H1 (cell line): Measurements from ENCODE around the gene COL1A1. TPM values are rescaled to one million over a fixed set of nuclear protein-coding genes. Genes with fewer than 3 reads are reported as not detected.

Experiments used
- E2F6 ChIP-seq: IDR thresholded peaks from 2 replicates; pipeline ENCODE4 v1.6.1; 2012; ENCODE audit warnings: inconsistent platforms
- FOSL1 ChIP-seq: IDR thresholded peaks from 2 replicates; pipeline ENCODE4 v1.6.1; 2011; ENCODE audit warnings: mild to moderate bottlenecking, low read depth, low read length, moderate library complexity; ENCODE audit not compliant: insufficient read depth
- NRF1 ChIP-seq: IDR thresholded peaks from 2 replicates; pipeline ENCODE4 v1.6.1; 2011; ENCODE audit warnings: mild to moderate bottlenecking, low read depth, low read length, improper control_type of control experiment
- POU5F1 ChIP-seq: IDR thresholded peaks from 2 replicates; pipeline ENCODE4 v1.6.1; 2011; ENCODE audit warnings: low read depth, mild to moderate bottlenecking, low read length, moderate library complexity
- SAP30 ChIP-seq: fragments of 300-600 bp; sonication (generic); IDR thresholded peaks from 2 replicates; pipeline ENCODE4 v1.7.1; 2012; ENCODE audit warnings: low read length, moderate library complexity, mild to moderate bottlenecking, inconsistent platforms; ENCODE audit not compliant: insufficient read depth, insufficient replicate concordance
- SIN3A ChIP-seq, 2 experiments: IDR thresholded peaks in 1 of 2; conservative IDR thresholded peaks in 1 of 2; 2 replicates each; pipeline ENCODE4 v1.6.1; 2011 to 2012; ENCODE audit warnings: low read length in 2 of 2, improper control_type of control experiment in 1 of 2, low read depth in 1 of 2, mild to moderate bottlenecking in 1 of 2
- SIRT6 ChIP-seq: IDR thresholded peaks from one replicate; pipeline ENCODE4 v1.7.1; 2012; ENCODE audit warnings: low read length, inconsistent platforms
- SUZ12 ChIP-seq: fragments of 200-600 bp; sonication (generic); IDR thresholded peaks from 2 replicates; pipeline ENCODE4 v1.6.1; 2012; ENCODE audit warnings: mild to moderate bottlenecking, inconsistent platforms, low read length, moderate library complexity, mixed read lengths
- USF2 ChIP-seq: IDR thresholded peaks from 2 replicates; pipeline ENCODE4 v1.6.1; 2011; ENCODE audit warnings: low read length, improper control_type of control experiment
- ZNF274 ChIP-seq: IDR thresholded peaks from 2 replicates; pipeline ENCODE4 v1.7.0; 2012; ENCODE audit warnings: low read length, borderline replicate concordance; ENCODE audit errors: extremely low read depth
- polyA plus RNA-seq, 7 experiments: library from polyadenylated mRNA; depleted of rRNA in 3 of 7; stranded (reverse) in 5 of 7; unstranded in 2 of 7; fragments of >200 nt in 5 of 7; fragments of 200-250 nt in 2 of 7; gene quantifications; 1 replicate in 5 of 7; 2 replicates in 1 of 7; 4 replicates in 1 of 7; pipeline versions ENCODE4 v1.2.1 to v1.2.3, GENCODE V29; 2011 to 2013; ENCODE audit warnings: missing spikeins in 2 of 7, mixed read lengths in 2 of 7
- total RNA-seq: library from RNA; stranded (reverse); fragmentation: NEBNext Ultra II Directional; extraction: Animal tissue kit (Norgen Biotek cat#: 25700); gene quantifications from 2 replicates; pipeline ENCODE4 v1.2.1, GENCODE V29; 2021

Gene COL1A1
- total and polyA plus RNA-seq, 2 of the 8 experiments (the other 6 are each of a cell fraction or from before 2014, with no cell fraction given): 14.1 to 80.4 TPM

GRCh38 chr17:50151041-50151936 is 50.1 kb downstream of the COL1A1 start (continued):
- TF ChIP-seq FOSL1: peak; percentile 97
- TF ChIP-seq SIN3A (conservative IDR thresholded peaks at IDR 0.05 in 1 of 2, IDR thresholded peaks at IDR 0.05 in 1 of 2; ENCODE audit: low read depth in 1 of 2, low read length in 2 of 2): peak in 1 of 2 experiments; percentile 27; a peak in 1 of 4 replicates
- no peak for TF ChIP-seq ZNF274
- no peak for TF ChIP-seq SIRT6
- no peak for TF ChIP-seq NRF1
- TF ChIP-seq USF2: no peak
- TF ChIP-seq SAP30: no peak
- no peak for TF ChIP-seq POU5F1
- no peak for TF ChIP-seq SUZ12
- TF ChIP-seq E2F6: no peak
